ENCODE data around the gene SP140. TPM values are rescaled to one million over a fixed set of nuclear protein-coding genes. Genes with fewer than 3 reads are reported as not detected.

The SP140 gene
- total RNA-seq (2014; rRNA removed; shearing (Covaris generic)), result 4.3 and 4.8 TPM in 2 replicates
- 4.4 and 6.4 TPM in 2 replicates for total RNA-seq (2022)
- Bru-seq, nascent RNA, result percentile 43 among the genes with signal in this experiment
- percentile 47 among the genes with signal in this experiment for BruChase-seq, experiment 1, labeled RNA remaining after a 6-hour chase
- BruChase-seq, experiment 2, labeled RNA remaining after a 2-hour chase, result percentile 43 among the genes with signal in this experiment
- long read RNA-seq, partial matches to known transcripts, result 0 of 8 reads
- long read RNA-seq, other reads (novel, unspliced or antisense), result 6 of 8 reads

GRCh38 chr2:230225486-230225885, at the start of gene SP140:
SP140 (plus strand) TSS chr2:230225736; CDS start chr2:230225845, 109 bp downstream.
- no peaks in the 10 kb centered on the region; the same call in 1 of the 2 replicates for H3K36me3 ChIP-seq (ENCODE audit: insufficient read depth, low read length)
- H3K9me2 ChIP-seq (ENCODE audit: insufficient read depth, low read length), result no peaks in the 10 kb centered on the region
- peak; percentile 57 for DNase-seq (ENCODE audit: low spot score)
- H2AFZ ChIP-seq (ENCODE audit: low read length), result peak within 1 kb of the TSS; percentile 41; the same call in 1 of the 2 replicates
- intact Hi-C loops (cut with micrococcal nuclease; ENCODE audit: unreplicated experiment), result loop anchor here (5.0 kb wide), 2 partner anchors 92 to 192 kb away; partner anchors contain the start of gene SP100
- peak within 1 kb of the TSS; percentile 86 for H3K4me2 ChIP-seq (ENCODE audit: low read length)
- no TSS peak for BruUV-seq (replicated peaks)
- peaks cover 54% of the 10 kb centered on the region for H3K4me1 ChIP-seq (ENCODE audit: insufficient read depth, low read length, poor library complexity, severe bottlenecking)
- POLR2A ChIA-PET, result interaction anchor here (0.6 kb wide), 1 partner anchor 8 kb away, joined by 3 read pairs; no protein-coding TSS in a partner anchor
- no peaks in the 10 kb centered on the region for H3K79me2 ChIP-seq (ENCODE audit: insufficient read depth, low read depth, low read length)
- no peak for TF ChIP-seq CTCF (conservative IDR thresholded peaks at IDR 0.05; ENCODE audit: low read length)
- no peak for TF ChIP-seq EZH2phosphoT487 (IDR thresholded peaks at IDR 0.05; ENCODE audit: borderline replicate concordance, low read depth, low read length)
- H4K20me1 ChIP-seq (ENCODE audit: insufficient read depth, low read length), result no peaks in the 10 kb centered on the region
- H3K4me3 ChIP-seq (ENCODE audit: low read depth, low read length, poor library complexity, severe bottlenecking), result peak within 1 kb of the TSS; percentile 51
- peak within 1 kb of the TSS; percentile 69 for H3K27ac ChIP-seq (ENCODE audit: low read depth, low read length, poor library complexity, severe bottlenecking)
- CTCF ChIA-PET (ENCODE audit: unreplicated experiment), result interaction anchor here (0.6 kb wide), 1 partner anchor 831 kb away, joined by 6 read pairs; the partner anchor contains the start of gene PSMD1
- peaks cover 14% of the 10 kb centered on the region for H3K9me3 ChIP-seq (ENCODE audit: low read length)

GRCh38 chr2:230176996-230177395, 48.5 kb upstream of the SP140 start:
- POLR2A ChIA-PET, result interaction anchor here (0.5 kb wide), 1 partner anchor 110 kb away, joined by 3 read pairs; no protein-coding TSS in a partner anchor

More at GRCh38 chr2:230176996-230177395, 48.5 kb upstream of the SP140 start:
- H3K27ac ChIP-seq (ENCODE audit: low read depth, low read length, poor library complexity, severe bottlenecking), result no peak overlapping the region
- no peaks in the 10 kb centered on the region for H3K79me2 ChIP-seq (ENCODE audit: insufficient read depth, low read depth, low read length)
- no peaks in the 10 kb centered on the region for H3K4me1 ChIP-seq (ENCODE audit: insufficient read depth, low read length, poor library complexity, severe bottlenecking)
- H3K9me3 ChIP-seq (ENCODE audit: low read length), result no peaks in the 10 kb centered on the region
- no peaks in the 10 kb centered on the region for H3K9me2 ChIP-seq (ENCODE audit: insufficient read depth, low read length)
- H4K20me1 ChIP-seq (ENCODE audit: insufficient read depth, low read length), result no peaks in the 10 kb centered on the region
- CTCF ChIA-PET (ENCODE audit: unreplicated experiment), result interaction anchor here (0.5 kb wide), 1 partner anchor 82 kb away, joined by 5 read pairs; no protein-coding TSS in a partner anchor
- TF ChIP-seq CTCF (conservative IDR thresholded peaks at IDR 0.05; ENCODE audit: low read length), result no peak
- TF ChIP-seq EZH2phosphoT487 (IDR thresholded peaks at IDR 0.05; ENCODE audit: borderline replicate concordance, low read depth, low read length), result no peak
- H3K36me3 ChIP-seq (ENCODE audit: insufficient read depth, low read length), result no peaks in the 10 kb centered on the region
- intact Hi-C loops (cut with micrococcal nuclease; ENCODE audit: unreplicated experiment), result no loop called here
- BruUV-seq (replicated peaks), result no TSS peak
- no peak overlapping the region for H3K4me3 ChIP-seq (ENCODE audit: low read depth, low read length, poor library complexity, severe bottlenecking)
- no peak for DNase-seq (ENCODE audit: low spot score)
- no peak overlapping the region for H3K4me2 ChIP-seq (ENCODE audit: low read length)
- no peak overlapping the region for H2AFZ ChIP-seq (ENCODE audit: low read length)

All from OCI-LY7 (cell line).